ENCODE measurements around the gene CLCN7.

The CLCN7 gene

GRCh38 chr16:1403036-1403435 lies 71.8 kb downstream of the CLCN7 start:
- H3K4me1 ChIP-seq (ENCODE audit: insufficient read depth, low read length), result no peaks in the 10 kb centered on the region
- peaks cover 12% of the 10 kb centered on the region; the same call in 1 of the 2 replicates for H3K36me3 ChIP-seq (ENCODE audit: insufficient read depth, low read length)
- no peak overlapping the region for H3K9ac ChIP-seq (ENCODE audit: low read depth, low read length)
- H3K27ac ChIP-seq (ENCODE audit: low read depth, low read length), result no peak overlapping the region
- 95% methylated on average over 22 of the region's 22 CpGs for WGBS
- no peaks in the 10 kb centered on the region for H3K27me3 ChIP-seq (ENCODE audit: insufficient read depth, low read length)
- H3K4me3 ChIP-seq (ENCODE audit: low read length), result no peak overlapping the region
- no peaks in the 10 kb centered on the region for H3K9me3 ChIP-seq (ENCODE audit: insufficient read depth, low read depth, low read length)

- no peak overlapping the region for H3K27ac ChIP-seq (ENCODE audit: low read depth, low read length)
- no peaks in the 10 kb centered on the region for H3K9me3 ChIP-seq (ENCODE audit: insufficient read depth, low read depth, low read length)
- H3K27me3 ChIP-seq (ENCODE audit: insufficient read depth, low read length), result no peaks in the 10 kb centered on the region
- H3K4me3 ChIP-seq (ENCODE audit: low read length), result no peak overlapping the region
- no peak overlapping the region for H3K9ac ChIP-seq (ENCODE audit: low read depth, low read length)
- 98% methylated on average over 13 of the region's 13 CpGs for WGBS
- H3K36me3 ChIP-seq (ENCODE audit: insufficient read depth, low read length), result peaks cover 12% of the 10 kb centered on the region; the same call in 1 of the 2 replicates
- H3K4me1 ChIP-seq (ENCODE audit: insufficient read depth, low read length), result no peaks in the 10 kb centered on the region
Observed at GRCh38 chr16:1401758-1402154, 73.1 kb downstream of the CLCN7 start.

- H3K4me1 ChIP-seq (ENCODE audit: insufficient read depth, low read length), result no peaks in the 10 kb centered on the region
- H3K27ac ChIP-seq (ENCODE audit: low read depth, low read length), result no peak overlapping the region
- H3K9ac ChIP-seq (ENCODE audit: low read depth, low read length), result no peak overlapping the region
- no peaks in the 10 kb centered on the region for H3K27me3 ChIP-seq (ENCODE audit: insufficient read depth, low read length)
- peaks cover 12% of the 10 kb centered on the region; the same call in 1 of the 2 replicates for H3K36me3 ChIP-seq (ENCODE audit: insufficient read depth, low read length)
- H3K9me3 ChIP-seq (ENCODE audit: insufficient read depth, low read depth, low read length), result no peaks in the 10 kb centered on the region
- H3K4me3 ChIP-seq (ENCODE audit: low read length), result no peak overlapping the region
- 90% methylated on average over 29 of the region's 29 CpGs for WGBS
Observed at GRCh38 chr16:1401061-1401757, 73.6 kb downstream of the CLCN7 start.

GRCh38 chr16:1398826-1399581 lies 75.8 kb downstream of the CLCN7 start:
- no peak overlapping the region for H3K27ac ChIP-seq (ENCODE audit: low read depth, low read length)
- H3K4me1 ChIP-seq (ENCODE audit: insufficient read depth, low read length), result no peaks in the 10 kb centered on the region
- no peaks in the 10 kb centered on the region for H3K9me3 ChIP-seq (ENCODE audit: insufficient read depth, low read depth, low read length)
- no peak overlapping the region for H3K4me3 ChIP-seq (ENCODE audit: low read length)
- peaks cover 12% of the 10 kb centered on the region; the same call in 1 of the 2 replicates for H3K36me3 ChIP-seq (ENCODE audit: insufficient read depth, low read length)
- H3K27me3 ChIP-seq (ENCODE audit: insufficient read depth, low read length), result no peaks in the 10 kb centered on the region
- no peak overlapping the region for H3K9ac ChIP-seq (ENCODE audit: low read depth, low read length)
- WGBS, result 96% methylated on average over 38 of the region's 38 CpGs

GRCh38 chr16:1398351-1398750 lies 76.5 kb downstream of the CLCN7 start:
- 92% methylated on average over 9 of the region's 9 CpGs for WGBS
- Histone ChIP-seq H3K36me3 (ENCODE audit: insufficient read depth, low read length) (peaks cover 12% of the 10 kb centered on the region; the same call in 1 of the 2 replicates), H3K9ac (ENCODE audit: low read depth, low read length) (no peak overlapping the region), H3K9me3 (ENCODE audit: insufficient read depth, low read depth, low read length) (no peaks in the 10 kb centered on the region), H3K27ac (ENCODE audit: low read depth, low read length) (no peak overlapping the region), H3K27me3 (ENCODE audit: insufficient read depth, low read length) (no peaks in the 10 kb centered on the region), H3K4me3 (ENCODE audit: low read length) (no peak overlapping the region), H3K4me1 (ENCODE audit: insufficient read depth, low read length) (no peaks in the 10 kb centered on the region)

GRCh38 chr16:1397779-1398178 lies 77.0 kb downstream of the CLCN7 start:
- 96% methylated on average over 21 of the region's 21 CpGs for WGBS
- peaks cover 14% of the 10 kb centered on the region; the same call in 1 of the 2 replicates for H3K36me3 ChIP-seq (ENCODE audit: insufficient read depth, low read length)

GRCh38 chr16:1395444-1396031 lies 79.3 kb downstream of the CLCN7 start:
- Histone ChIP-seq H3K9ac (ENCODE audit: low read depth, low read length) (no peak overlapping the region), H3K27ac (ENCODE audit: low read depth, low read length) (no peak overlapping the region), H3K4me3 (ENCODE audit: low read length) (no peak overlapping the region), H3K4me1 (ENCODE audit: insufficient read depth, low read length) (no peaks in the 10 kb centered on the region), H3K9me3 (ENCODE audit: insufficient read depth, low read depth, low read length) (no peaks in the 10 kb centered on the region), H3K36me3 (ENCODE audit: insufficient read depth, low read length) (peaks cover 8% of the 10 kb centered on the region; the same call in 1 of the 2 replicates), H3K27me3 (ENCODE audit: insufficient read depth, low read length) (no peaks in the 10 kb centered on the region)
- WGBS, result 95% methylated on average over 22 of the region's 22 CpGs

More at GRCh38 chr16:1397779-1398178, 77.0 kb downstream of the CLCN7 start:
- H3K9ac ChIP-seq (ENCODE audit: low read depth, low read length), result no peak overlapping the region
- no peaks in the 10 kb centered on the region for H3K4me1 ChIP-seq (ENCODE audit: insufficient read depth, low read length)
- H3K9me3 ChIP-seq (ENCODE audit: insufficient read depth, low read depth, low read length), result no peaks in the 10 kb centered on the region
- no peak overlapping the region for H3K27ac ChIP-seq (ENCODE audit: low read depth, low read length)
- no peak overlapping the region for H3K4me3 ChIP-seq (ENCODE audit: low read length)
- H3K27me3 ChIP-seq (ENCODE audit: insufficient read depth, low read length), result no peaks in the 10 kb centered on the region

All from HUES64 (cell line).